SK-N-SH treated with all-trans-retinoic acid at 6 μM for 48 hours (cell line): Measurements from ENCODE around the gene RPL27A.

Experiments used
- ATAC-seq: fragments of 200-7000 bp; cut with Tn5 transposase; 3 replicates; pipeline ENCODE4 v1.9.1; 2020; ENCODE audit warnings: mild to moderate bottlenecking, moderate library complexity
- ARNTL ChIP-seq: fragments of 450-650 bp; formaldehyde crosslinking; IDR thresholded peaks from 2 replicates; pipeline ENCODE4 v1.5.0; 2020; ENCODE audit warnings: low read depth, mild to moderate bottlenecking, moderate library complexity, borderline replicate concordance
- BACH2 ChIP-seq: fragments of 250-450 bp; sonication (Bioruptor Pico); IDR thresholded peaks from 2 replicates; pipeline ENCODE4 v1.9.0; 2021; ENCODE audit warnings: mild to moderate bottlenecking, borderline replicate concordance
- CREB5 ChIP-seq: fragments of 250-450 bp; sonication (Bioruptor Pico); IDR thresholded peaks from 2 replicates; pipeline ENCODE4 v1.5.1; 2020; ENCODE audit warnings: low read depth, mild to moderate bottlenecking, moderate library complexity
- CSDC2 ChIP-seq: fragments of 250-450 bp; sonication (Bioruptor Pico); IDR thresholded peaks from 2 replicates; pipeline ENCODE4 v1.5.0; 2020; ENCODE audit warnings: mild to moderate bottlenecking, moderate library complexity
- CSRNP3 ChIP-seq: fragments of 250-450 bp; sonication (Bioruptor Pico); IDR thresholded peaks from 2 replicates; pipeline ENCODE4 v1.5.1; 2021; ENCODE audit warnings: mild to moderate bottlenecking, moderate library complexity
- ESRRG ChIP-seq: fragments of 250-450 bp; sonication (Bioruptor Pico); IDR thresholded peaks from 2 replicates; pipeline ENCODE4 v1.6.1; 2021; ENCODE audit warnings: mild to moderate bottlenecking
- ISL1 ChIP-seq: fragments of 250-450 bp; sonication (Bioruptor Pico); IDR thresholded peaks from 2 replicates; pipeline ENCODE4 v2.1.2; 2022; ENCODE audit warnings: mild to moderate bottlenecking, moderate library complexity
- PATZ1 ChIP-seq: fragments of 250-450 bp; sonication (Bioruptor Pico); IDR thresholded peaks from 2 replicates; pipeline ENCODE4 v1.8.0; 2020; ENCODE audit warnings: mild to moderate bottlenecking, moderate library complexity, borderline replicate concordance
- POU6F1 ChIP-seq: fragments of 250-450 bp; sonication (Bioruptor Pico); IDR thresholded peaks from 2 replicates; pipeline ENCODE4 v1.8.0; 2021; ENCODE audit warnings: low read depth, mild to moderate bottlenecking, moderate library complexity, borderline replicate concordance
- PPARA ChIP-seq: fragments of 250-450 bp; sonication (Bioruptor Pico); IDR thresholded peaks from 2 replicates; pipeline ENCODE4 v1.5.0; 2020; ENCODE audit warnings: mild to moderate bottlenecking, borderline replicate concordance
- RARB ChIP-seq: fragments of 250-450 bp; sonication (Bioruptor Pico); IDR thresholded peaks from 2 replicates; pipeline ENCODE4 v1.8.0; 2021; ENCODE audit warnings: mild to moderate bottlenecking, moderate library complexity
- SNAI2 ChIP-seq: fragments of 250-450 bp; sonication (Bioruptor Pico); IDR thresholded peaks from 2 replicates; pipeline ENCODE4 v1.5.0; 2020; ENCODE audit warnings: mild to moderate bottlenecking, moderate library complexity
- TCF4 ChIP-seq: fragments of 250-450 bp; sonication (Bioruptor Pico); IDR thresholded peaks from 2 replicates; pipeline ENCODE4 v1.8.0; 2021; ENCODE audit warnings: mild to moderate bottlenecking, moderate library complexity, borderline replicate concordance
- TOX ChIP-seq: fragments of 250-450 bp; sonication (Bioruptor Pico); IDR thresholded peaks from 2 replicates; pipeline ENCODE4 v1.8.0; 2021; ENCODE audit warnings: mild to moderate bottlenecking, moderate library complexity, borderline replicate concordance
- ZC3H10 ChIP-seq: fragments of 250-450 bp; sonication (Bioruptor Pico); IDR thresholded peaks from 2 replicates; pipeline ENCODE4 v1.5.1; 2021; ENCODE audit warnings: mild to moderate bottlenecking, moderate library complexity
- ZFP3 ChIP-seq: fragments of 250-450 bp; sonication (Bioruptor Pico); IDR thresholded peaks from 2 replicates; pipeline ENCODE4 v1.5.0; 2020; ENCODE audit warnings: mild to moderate bottlenecking, moderate library complexity
- ZFP30 ChIP-seq: fragments of 450-650 bp; formaldehyde crosslinking; IDR thresholded peaks from 2 replicates; pipeline ENCODE4 v1.5.0; 2022; ENCODE audit warnings: mild to moderate bottlenecking, moderate library complexity
- ZNF565 ChIP-seq: fragments of 450-650 bp; formaldehyde crosslinking; conservative IDR thresholded peaks from 2 replicates; pipeline ENCODE4 v1.5.0; 2020; ENCODE audit warnings: low read depth, mild to moderate bottlenecking, moderate library complexity
- ZNF70 ChIP-seq: fragments of 450-650 bp; formaldehyde crosslinking; IDR thresholded peaks from 2 replicates; pipeline ENCODE4 v1.5.0; 2020; ENCODE audit warnings: mild to moderate bottlenecking, moderate library complexity

Gene RPL27A

GRCh38 chr11:8715501-8715900 lies 32.9 kb downstream of the RPL27A start (continued):
- TF ChIP-seq CREB5 (CRISPR knock-in tag) = no peak

GRCh38 chr11:8717544-8717875 lies 34.9 kb downstream of the RPL27A start:
- ATAC-seq = no peak; the same call in 2 of the 3 replicates
- TF ChIP-seq BACH2 (CRISPR knock-in tag) (no peak), CSDC2 (CRISPR knock-in tag) (no peak), CSRNP3 (CRISPR knock-in tag) (no peak), PPARA (no peak), ZFP30 (CRISPR knock-in tag) (no peak), POU6F1 (CRISPR knock-in tag) (no peak), RARB (CRISPR knock-in tag) (no peak), ARNTL (CRISPR knock-in tag) (no peak), SNAI2 (CRISPR knock-in tag) (no peak), ESRRG (CRISPR knock-in tag) (no peak), ZC3H10 (no peak), CREB5 (CRISPR knock-in tag) (no peak), ZNF70 (CRISPR knock-in tag) (no peak)
- TF ChIP-seq, all 23 proteins: peak for 0

GRCh38 chr11:8717876-8718753 lies 35.5 kb downstream of the RPL27A start:
- no peak for TF ChIP-seq ZNF565 (CRISPR knock-in tag)
- no peak for TF ChIP-seq CSDC2 (CRISPR knock-in tag)
- peak; percentile 27 for ATAC-seq

GRCh38 chr11:8719211-8719649 lies 36.6 kb downstream of the RPL27A start:
- TF ChIP-seq PATZ1 = peak; percentile 44; the same call in 1 of the 2 replicates
- no peak for TF ChIP-seq ZNF70 (CRISPR knock-in tag)
- no peak for TF ChIP-seq TOX
- 0 out of 2 replicates have a peak, but pooled peaks have one; percentile 33 for TF ChIP-seq ZFP3 (CRISPR knock-in tag)
- peak; percentile 63 for TF ChIP-seq ISL1 (CRISPR knock-in tag)
- no peak for TF ChIP-seq CREB5 (CRISPR knock-in tag)
- TF ChIP-seq TCF4 (CRISPR knock-in tag) = no peak
- TF ChIP-seq POU6F1 (CRISPR knock-in tag) = no peak
- no peak for TF ChIP-seq SNAI2 (CRISPR knock-in tag)
- TF ChIP-seq ZNF565 (CRISPR knock-in tag) = no peak
- ATAC-seq = peak; percentile 70
